ENCODE measurements around the gene CUEDC2. TPM values are rescaled to one million over a fixed set of nuclear protein-coding genes. Genes with fewer than 3 reads are reported as not detected.

Gene CUEDC2
- total and polyA plus RNA-seq, 10 of the 15 experiments (the other 5 are each of a cell fraction or from before 2014, with no cell fraction given) = 20.4 to 121 (median 75.0) TPM

- TF ChIP-seq E2F4 (IDR thresholded peaks at IDR 0.05; ENCODE audit: low read depth, low read length) (no peak), TCF7 (IDR thresholded peaks at IDR 0.05; ENCODE audit: borderline replicate concordance) (no peak), EGR1 (IDR thresholded peaks at IDR 0.05; ENCODE audit: borderline replicate concordance in 1 of 2, low read depth in 2 of 2, low read length in 2 of 2) (peak in 1 of 2 experiments; percentile 98; a peak in 2 of 3 replicates), SMAD1 (IDR thresholded peaks at IDR 0.05; ENCODE audit: low read depth, partially characterized antibody) (peak; percentile 25), ZNF384 (IDR thresholded peaks at IDR 0.05; ENCODE audit: borderline replicate concordance, low read depth, low read length) (no peak), MLLT1 (IDR thresholded peaks at IDR 0.05) (peak; percentile 36; the same call in 1 of the 2 replicates), HDGF (IDR thresholded peaks at IDR 0.05) (peak; percentile 40; the same call in 1 of the 2 replicates), SREBF1 (IDR thresholded peaks at IDR 0.05; ENCODE audit: low read length) (no peak), SKIL (IDR thresholded peaks at IDR 0.05; ENCODE audit: low read depth, poor library complexity, severe bottlenecking) (peak; percentile 31), BCLAF1 (IDR thresholded peaks at IDR 0.05) (no peak), ZBTB40 (IDR thresholded peaks at IDR 0.05; ENCODE audit: borderline replicate concordance) (0 out of 2 replicates have a peak, but pooled peaks have one; percentile 4), CREM (IDR thresholded peaks at IDR 0.05; ENCODE audit: low read depth) (peak; percentile 97), ATF2 (IDR thresholded peaks at IDR 0.05; ENCODE audit: low read length) (no peak), RAD51 (IDR thresholded peaks at IDR 0.05) (no peak), MTA3 (IDR thresholded peaks at IDR 0.05; ENCODE audit: borderline replicate concordance, low read length) (no peak)
These were observed 38.1 kb downstream of the CUEDC2 start (continued) for GRCh38 chr10:102394079-102394800.
